Measurements from ENCODE around the gene BTN1A1. TPM values are rescaled to one million over a fixed set of nuclear protein-coding genes. Genes with fewer than 3 reads are reported as not detected.

BTN1A1 gene
- polyA plus RNA-seq, 1 experiment: not detected

DNA sequence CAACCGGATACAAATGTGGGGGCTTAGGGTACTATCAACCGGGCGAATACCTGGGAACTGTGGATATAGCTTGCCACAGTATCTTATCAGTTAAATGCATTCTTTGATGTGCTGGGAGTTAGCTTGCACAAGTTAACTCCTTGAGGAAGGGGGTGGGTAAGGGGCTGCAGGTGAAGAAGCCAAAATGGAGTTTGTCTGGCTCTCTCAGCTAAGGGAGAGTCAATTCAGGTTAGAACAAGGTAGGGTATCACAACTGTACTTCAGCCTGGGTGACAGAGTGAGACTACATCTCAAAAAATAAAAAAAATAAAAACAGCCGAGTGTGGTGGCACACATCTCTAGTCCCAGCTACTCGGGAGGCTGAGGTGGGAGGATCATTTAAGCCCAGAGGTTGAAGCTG lies 8.5 kb upstream of the BTN1A1 start:
- Histone ChIP-seq H3K36me3 (ENCODE audit: control insufficient read depth, insufficient read depth, low read length) (no peaks in the 10 kb centered on the region), H3K27me3 (ENCODE audit: control insufficient read depth, insufficient read depth, low read length) (peaks cover 3% of the 10 kb centered on the region), H3K4me3 (ENCODE audit: low read depth, low read length) (no peak overlapping the region)
- ChIA-PET POLR2A (no interaction called here), CTCF (no interaction called here)
- TF ChIP-seq, protein P1, sequence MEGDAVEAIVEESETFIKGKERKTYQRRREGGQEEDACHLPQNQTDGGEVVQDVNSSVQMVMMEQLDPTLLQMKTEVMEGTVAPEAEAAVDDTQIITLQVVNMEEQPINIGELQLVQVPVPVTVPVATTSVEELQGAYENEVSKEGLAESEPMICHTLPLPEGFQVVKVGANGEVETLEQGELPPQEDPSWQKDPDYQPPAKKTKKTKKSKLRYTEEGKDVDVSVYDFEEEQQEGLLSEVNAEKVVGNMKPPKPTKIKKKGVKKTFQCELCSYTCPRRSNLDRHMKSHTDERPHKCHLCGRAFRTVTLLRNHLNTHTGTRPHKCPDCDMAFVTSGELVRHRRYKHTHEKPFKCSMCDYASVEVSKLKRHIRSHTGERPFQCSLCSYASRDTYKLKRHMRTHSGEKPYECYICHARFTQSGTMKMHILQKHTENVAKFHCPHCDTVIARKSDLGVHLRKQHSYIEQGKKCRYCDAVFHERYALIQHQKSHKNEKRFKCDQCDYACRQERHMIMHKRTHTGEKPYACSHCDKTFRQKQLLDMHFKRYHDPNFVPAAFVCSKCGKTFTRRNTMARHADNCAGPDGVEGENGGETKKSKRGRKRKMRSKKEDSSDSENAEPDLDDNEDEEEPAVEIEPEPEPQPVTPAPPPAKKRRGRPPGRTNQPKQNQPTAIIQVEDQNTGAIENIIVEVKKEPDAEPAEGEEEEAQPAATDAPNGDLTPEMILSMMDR (IDR thresholded peaks at IDR 0.05; ENCODE audit: insufficient read depth, low read depth, low read length): no peak
- no peak for DNase-seq (ENCODE audit: low read depth)

DNA sequence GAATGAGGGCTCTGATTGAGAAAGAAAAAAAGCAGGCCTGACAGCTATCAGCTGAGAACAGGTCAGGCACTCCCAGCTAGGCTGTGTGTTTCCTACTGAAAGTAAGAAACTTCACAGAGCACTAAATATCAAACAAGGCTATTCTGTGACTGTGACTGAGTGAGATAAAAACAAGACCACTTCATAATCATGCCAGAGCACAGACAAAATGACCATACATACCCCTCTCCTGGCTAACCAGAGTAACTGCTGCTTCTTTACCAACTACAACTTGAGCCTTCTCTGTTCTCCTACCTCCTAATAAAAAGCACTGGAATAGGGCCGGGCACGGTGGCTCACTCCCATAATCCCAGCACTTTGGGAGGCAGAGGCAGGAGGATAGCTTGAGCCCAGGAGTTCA lies 6.8 kb upstream of the BTN1A1 start:
- H3K36me3 ChIP-seq (ENCODE audit: control insufficient read depth, insufficient read depth, low read length): no peaks in the 10 kb centered on the region
- DNase-seq (ENCODE audit: low read depth): no peak
- H3K27me3 ChIP-seq (ENCODE audit: control insufficient read depth, insufficient read depth, low read length): no peaks in the 10 kb centered on the region; the same call in 1 of the 2 replicates
- POLR2A ChIA-PET: no interaction called here
- H3K4me3 ChIP-seq (ENCODE audit: low read depth, low read length): no peak overlapping the region
- CTCF ChIA-PET: interaction anchor here (1.3 to 1.4 kb wide), 2 partner anchors 11 to 17 kb away, joined by 3 to 5 read pairs; no protein-coding TSS in a partner anchor
- TF ChIP-seq, protein P1 (IDR thresholded peaks at IDR 0.05; ENCODE audit: insufficient read depth, low read depth, low read length): 0 out of 2 replicates have a peak, but pooled peaks have one; percentile 19

DNA sequence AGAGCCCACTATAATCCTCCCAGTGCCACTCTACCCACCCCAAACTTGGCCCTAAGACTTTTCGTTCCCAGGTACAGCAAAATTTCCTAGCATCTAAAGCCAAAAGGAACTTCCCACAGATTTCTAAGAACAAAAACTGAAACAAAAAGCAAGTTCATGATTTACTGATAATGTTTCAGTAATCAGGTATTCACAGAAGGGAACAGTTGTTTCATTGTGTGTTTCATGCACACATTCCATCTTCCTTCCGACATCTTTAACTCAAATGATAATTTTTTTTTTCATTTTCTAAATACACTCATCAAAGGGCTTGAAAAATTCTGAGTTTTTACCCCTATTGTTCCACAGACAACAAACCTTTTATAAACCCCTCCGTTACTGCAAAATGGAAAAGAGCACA lies 6.0 kb upstream of the BTN1A1 start:
- Histone ChIP-seq H3K4me3 (ENCODE audit: low read depth, low read length) (no peak overlapping the region), H3K36me3 (ENCODE audit: control insufficient read depth, insufficient read depth, low read length) (no peaks in the 10 kb centered on the region), H3K27me3 (ENCODE audit: control insufficient read depth, insufficient read depth, low read length) (no peaks in the 10 kb centered on the region; the same call in 1 of the 2 replicates)
- TF ChIP-seq, protein P1 (IDR thresholded peaks at IDR 0.05; ENCODE audit: insufficient read depth, low read depth, low read length): no peak
- ChIA-PET CTCF (interaction anchor here (1.3 to 1.4 kb wide), 2 partner anchors 10 to 18 kb away, joined by 3 to 5 read pairs; no protein-coding TSS in a partner anchor), POLR2A (no interaction called here)
- no peak for DNase-seq (ENCODE audit: low read depth)

DNA sequence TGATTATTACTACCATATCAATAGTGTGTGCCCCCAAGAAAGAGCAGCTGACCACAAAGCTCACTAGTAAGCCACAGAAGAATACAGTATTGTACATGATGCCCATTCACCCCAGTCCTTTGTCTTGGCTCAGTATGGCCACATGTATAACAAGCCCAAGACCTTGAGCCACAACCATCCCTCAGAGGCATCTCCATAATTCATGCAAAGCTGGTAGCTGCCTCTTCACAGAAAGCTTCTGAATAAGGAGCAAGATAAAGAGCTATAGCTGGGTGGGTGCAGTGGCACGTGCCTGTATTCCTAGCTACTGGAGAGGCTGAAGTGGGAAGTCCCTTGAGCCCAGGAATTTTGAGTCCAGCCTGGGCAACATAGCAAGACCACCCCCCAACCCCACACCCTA lies 4.8 kb upstream of the BTN1A1 start:
- CTCF ChIA-PET: no interaction called here
- TF ChIP-seq, protein P1 (IDR thresholded peaks at IDR 0.05; ENCODE audit: insufficient read depth, low read depth, low read length): no peak
- Histone ChIP-seq H3K27me3 (ENCODE audit: control insufficient read depth, insufficient read depth, low read length) (no peaks in the 10 kb centered on the region; the same call in 1 of the 2 replicates), H3K36me3 (ENCODE audit: control insufficient read depth, insufficient read depth, low read length) (no peaks in the 10 kb centered on the region), H3K4me3 (ENCODE audit: low read depth, low read length) (no peak overlapping the region)
- POLR2A ChIA-PET: no interaction called here
- DNase-seq (ENCODE audit: low read depth): no peak

DNA sequence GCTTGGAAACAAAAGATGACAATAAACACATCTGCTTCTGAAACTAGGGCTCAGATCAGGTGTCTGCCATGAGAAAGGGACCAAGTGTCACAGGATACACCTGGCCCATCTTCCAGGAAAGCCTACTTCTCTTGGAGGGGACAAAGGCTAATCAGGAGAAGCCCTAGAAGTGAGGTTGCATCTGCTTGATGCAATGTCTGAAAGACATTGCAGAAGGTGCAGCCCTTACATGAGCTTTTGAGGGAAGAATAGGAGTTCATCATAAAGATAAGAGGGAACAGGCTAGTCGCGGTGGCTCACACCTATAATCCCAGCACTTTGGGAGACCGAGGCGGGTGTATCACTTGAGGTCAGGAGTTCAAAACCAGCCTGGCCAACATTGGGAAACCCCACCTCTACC lies 2.5 kb upstream of the BTN1A1 start:
- DNase-seq (ENCODE audit: low read depth): no peak
- Histone ChIP-seq H3K27me3 (ENCODE audit: control insufficient read depth, insufficient read depth, low read length) (peaks cover 13% of the 10 kb centered on the region), H3K36me3 (ENCODE audit: control insufficient read depth, insufficient read depth, low read length) (no peaks in the 10 kb centered on the region), H3K4me3 (ENCODE audit: low read depth, low read length) (no peak overlapping the region)
- POLR2A ChIA-PET: no interaction called here
- CTCF ChIA-PET: interaction anchor here (1.5 kb wide), 1 partner anchor 12 kb away, joined by 4 read pairs; no protein-coding TSS in a partner anchor
- TF ChIP-seq, protein P1 (IDR thresholded peaks at IDR 0.05; ENCODE audit: insufficient read depth, low read depth, low read length): no peak
